Measurements from ENCODE around the gene CDT1. TPM values are rescaled to one million over a fixed set of nuclear protein-coding genes. Genes with fewer than 3 reads are reported as not detected.

CDT1 gene
- polyA plus RNA-seq, 1 of the 3 experiments (the other 2 are of a cell fraction) = 6.1 TPM

GRCh38 chr16:88855736-88856121 lies 52.1 kb downstream of the CDT1 start:
- WGBS (ENCODE audit: low lambda C conversion rate) = 90% methylated on average over 12 of the region's 13 CpGs
- no peaks in the 10 kb centered on the region for H3K9me3 ChIP-seq
- H2AFZ ChIP-seq (ENCODE audit: low read depth) = no peak overlapping the region
- peaks cover 12% of the 10 kb centered on the region for H3F3A ChIP-seq (replicated peaks; ENCODE audit: insufficient read depth)
- no peak overlapping the region for H3K9ac ChIP-seq
- peaks cover 3 to 26% of the 10 kb centered on the region in 2 experiments for H3K36me3 ChIP-seq (replicated peaks in 1 of 2; ENCODE audit: control insufficient read depth in 1 of 2, insufficient read depth in 2 of 2, low read length in 1 of 2)
- no peak for TF ChIP-seq REST (IDR thresholded peaks at IDR 0.05; ENCODE audit: low read depth, low read length)
- no peak for TF ChIP-seq RFX5 (IDR thresholded peaks at IDR 0.05; ENCODE audit: low read length)
- TF ChIP-seq FOXJ3 (CRISPR knock-in tag; IDR thresholded peaks at IDR 0.05) = no peak
- TF ChIP-seq NRF1 (IDR thresholded peaks at IDR 0.05; ENCODE audit: low read depth, low read length) = no peak
- TF ChIP-seq CTCF (IDR thresholded peaks at IDR 0.05) = no peak
- no peak for TF ChIP-seq ELF1 (IDR thresholded peaks at IDR 0.05)
- no peak for TF ChIP-seq RCOR1 (IDR thresholded peaks at IDR 0.05; ENCODE audit: low read length)
- no peak for TF ChIP-seq TAF1 (IDR thresholded peaks at IDR 0.05; ENCODE audit: borderline replicate concordance, low read depth, low read length)
- no peak for TF ChIP-seq POLR2AphosphoS5 (IDR thresholded peaks at IDR 0.05; ENCODE audit: low read depth, low read length)
- H3K4me2 ChIP-seq = peak overlapping the region; percentile 95
- POLR2A ChIA-PET = no interaction called here
- H3K27ac ChIP-seq (ENCODE audit: low read depth in 2 of 2, low read length in 1 of 2) = no peak overlapping the region
- H3K9me2 ChIP-seq = no peaks in the 10 kb centered on the region
- peak overlapping the region; percentile 66 to 98 for H3K4me3 ChIP-seq (ENCODE audit: low read depth in 2 of 2, low read length in 1 of 2)
- H4K20me1 ChIP-seq (ENCODE audit: insufficient read depth) = 0 out of 2 replicates have a peak, but pooled peaks cover 11% of the 10 kb centered on the region
- H3K4me1 ChIP-seq (ENCODE audit: control insufficient read depth in 1 of 2, insufficient read depth in 2 of 2, low read depth in 1 of 2, low read length in 1 of 2) = peaks cover 5 to 15% of the 10 kb centered on the region in 2 experiments; a peak in 1 of 4 replicates
- no peaks in the 10 kb centered on the region for H3K27me3 ChIP-seq (ENCODE audit: insufficient read depth)
- CTCF ChIA-PET = interaction anchor here (1.4 kb wide), 1 partner anchor 11 kb away, joined by 3 read pairs; the partner anchor contains the start of gene PABPN1L
- peaks cover 20% of the 10 kb centered on the region for H3K79me2 ChIP-seq (ENCODE audit: insufficient read depth)
- DNase-seq = no peak

GRCh38 chr16:88856122-88856827 lies 52.7 kb downstream of the CDT1 start:
- Histone ChIP-seq H3K27ac (ENCODE audit: low read depth in 2 of 2, low read length in 1 of 2) (peak overlapping the region in 1 of 2 experiments; percentile 69; a peak in 1 of 4 replicates), H2AFZ (ENCODE audit: low read depth) (no peak overlapping the region), H3K36me3 (replicated peaks in 1 of 2; ENCODE audit: control insufficient read depth in 1 of 2, insufficient read depth in 2 of 2, low read length in 1 of 2) (peaks cover 3 to 28% of the 10 kb centered on the region in 2 experiments), H4K20me1 (ENCODE audit: insufficient read depth) (0 out of 2 replicates have a peak, but pooled peaks cover 11% of the 10 kb centered on the region), H3K4me2 (peak overlapping the region; percentile 99), H3K4me3 (ENCODE audit: low read depth in 2 of 2, low read length in 1 of 2) (peak overlapping the region; percentile 90 to 98), H3K9me3 (no peaks in the 10 kb centered on the region), H3K9me2 (no peaks in the 10 kb centered on the region), H3K27me3 (ENCODE audit: insufficient read depth) (no peaks in the 10 kb centered on the region), H3F3A (replicated peaks; ENCODE audit: insufficient read depth) (peaks cover 12% of the 10 kb centered on the region), H3K79me2 (ENCODE audit: insufficient read depth) (peaks cover 20% of the 10 kb centered on the region), H3K4me1 (ENCODE audit: control insufficient read depth in 1 of 2, insufficient read depth in 2 of 2, low read depth in 1 of 2, low read length in 1 of 2) (peaks cover 5 to 15% of the 10 kb centered on the region in 2 experiments; a peak in 1 of 4 replicates), H3K9ac (peak overlapping the region; percentile 85; the same call in 1 of the 2 replicates)
- no peak for DNase-seq
- 14% methylated on average over 41 of the region's 53 CpGs for WGBS (ENCODE audit: low lambda C conversion rate)
- ChIA-PET POLR2A (no interaction called here), CTCF (interaction anchor here (0.8 to 3.1 kb wide), 15 partner anchors 10 to 360 kb away, joined by 3 to 42 read pairs (median 5); partner anchors contain the start of genes APRT and PABPN1L)
- TF ChIP-seq TCF12 (IDR thresholded peaks at IDR 0.05) = no peak
- no peak for TF ChIP-seq NFIC (IDR thresholded peaks at IDR 0.05; ENCODE audit: borderline replicate concordance)

All from SK-N-SH (cell line).